Iris pigment epithelial cell (primary cell): ENCODE results near the gene EPM2A.

Source experiments
- DNase-seq: peaks from one replicate; pipeline ENCODE4 v3.0.0-alpha.2; 2011; ENCODE audit warnings: low read depth

EPM2A gene

GRCh38 chr6:145603424-145603833, 131.9 kb downstream of the EPM2A start:
- no peak for DNase-seq

GRCh38 chr6:145602726-145603326, 132.5 kb downstream of the EPM2A start:
- no peak for DNase-seq

- DNase-seq = no peak
Observed at GRCh38 chr6:145601397-145601796, 133.9 kb downstream of the EPM2A start.

GRCh38 chr6:145600299-145600698, 135.0 kb downstream of the EPM2A start:
- DNase-seq = no peak

- DNase-seq = no peak
Observed at GRCh38 chr6:145588981-145589380, 146.3 kb downstream of the EPM2A start.

- DNase-seq = no peak
Observed at GRCh38 chr6:145587334-145587733, 148.0 kb downstream of the EPM2A start.

- no peak for DNase-seq
Observed at GRCh38 chr6:145583753-145584152, 151.6 kb downstream of the EPM2A start.
